Prostate gland (tissue), 2 donors: ENCODE measurements around the gene FAM50A.

Source experiments
- POLR2A ChIP-seq: fragments of 450-650 bp; IDR thresholded peaks from one replicate; pipeline ENCODE4 v1.6.1; 2016; ENCODE audit warnings: antibody characterized with exemption, mild to moderate bottlenecking
- POLR2AphosphoS5 ChIP-seq: sonication (generic); formaldehyde crosslinking; IDR thresholded peaks from one replicate; pipeline ENCODE4 v1.6.1; 2017; ENCODE audit warnings: antibody characterized with exemption
- TF ChIP-seq, protein P1 (sequence below), 4 experiments: fragments of 200-600 bp in 2 of 4; fragments of 450-650 bp in 2 of 4; sonication (generic) in 2 of 4; IDR thresholded peaks; 1 replicate in 3 of 4; 2 replicates in 1 of 4; pipeline ENCODE4 v1.5.1; 2016 to 2019; ENCODE audit warnings: antibody characterized with exemption in 4 of 4, mild to moderate bottlenecking in 2 of 4, moderate library complexity in 2 of 4

DNA sequence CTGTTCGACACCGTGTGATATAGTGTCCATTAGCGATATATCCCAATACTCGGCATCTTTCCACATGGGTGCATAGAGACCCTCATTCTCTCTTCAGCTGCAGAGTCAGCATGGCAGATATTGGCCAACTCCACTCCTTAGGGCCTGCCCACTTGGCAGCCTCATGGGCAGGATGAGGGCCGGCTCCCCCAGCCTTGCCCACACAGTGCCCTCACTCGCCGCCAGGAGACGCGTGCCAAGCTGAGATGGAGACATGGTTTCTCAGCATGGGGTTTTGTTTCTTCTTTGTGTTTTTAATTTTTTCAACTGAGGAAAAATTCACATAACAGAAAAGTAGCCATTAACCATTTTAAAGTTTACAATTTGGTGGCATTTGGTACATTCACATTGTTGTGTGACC is 8.9 kb downstream of the FAM50A start:
- TF ChIP-seq, protein P1, sequence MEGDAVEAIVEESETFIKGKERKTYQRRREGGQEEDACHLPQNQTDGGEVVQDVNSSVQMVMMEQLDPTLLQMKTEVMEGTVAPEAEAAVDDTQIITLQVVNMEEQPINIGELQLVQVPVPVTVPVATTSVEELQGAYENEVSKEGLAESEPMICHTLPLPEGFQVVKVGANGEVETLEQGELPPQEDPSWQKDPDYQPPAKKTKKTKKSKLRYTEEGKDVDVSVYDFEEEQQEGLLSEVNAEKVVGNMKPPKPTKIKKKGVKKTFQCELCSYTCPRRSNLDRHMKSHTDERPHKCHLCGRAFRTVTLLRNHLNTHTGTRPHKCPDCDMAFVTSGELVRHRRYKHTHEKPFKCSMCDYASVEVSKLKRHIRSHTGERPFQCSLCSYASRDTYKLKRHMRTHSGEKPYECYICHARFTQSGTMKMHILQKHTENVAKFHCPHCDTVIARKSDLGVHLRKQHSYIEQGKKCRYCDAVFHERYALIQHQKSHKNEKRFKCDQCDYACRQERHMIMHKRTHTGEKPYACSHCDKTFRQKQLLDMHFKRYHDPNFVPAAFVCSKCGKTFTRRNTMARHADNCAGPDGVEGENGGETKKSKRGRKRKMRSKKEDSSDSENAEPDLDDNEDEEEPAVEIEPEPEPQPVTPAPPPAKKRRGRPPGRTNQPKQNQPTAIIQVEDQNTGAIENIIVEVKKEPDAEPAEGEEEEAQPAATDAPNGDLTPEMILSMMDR (IDR thresholded peaks at IDR 0.05): no peak
- TF ChIP-seq POLR2A (no peak), POLR2AphosphoS5 (no peak)
